ENCODE results near the gene FAM162A.

DNA sequence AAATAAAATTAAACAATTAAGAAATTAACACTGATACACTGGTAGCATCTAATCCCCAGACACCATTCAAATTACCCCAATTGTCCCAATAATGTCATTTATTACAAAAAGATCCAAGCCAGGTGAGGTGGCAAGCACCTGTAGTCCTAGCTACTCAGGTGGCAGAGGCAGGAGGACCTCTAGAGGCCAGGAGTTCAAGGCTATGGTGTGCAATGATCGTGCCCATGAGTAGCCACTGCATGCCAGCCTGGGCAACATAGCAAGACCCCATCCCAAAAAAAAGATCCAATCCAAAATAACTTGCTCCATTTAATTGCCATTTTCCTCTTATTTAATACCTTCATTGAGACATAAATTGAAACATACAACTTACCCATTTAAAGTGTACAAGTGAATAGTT is 41.2 kb upstream of the FAM162A start:
- TF ChIP-seq, protein P1, sequence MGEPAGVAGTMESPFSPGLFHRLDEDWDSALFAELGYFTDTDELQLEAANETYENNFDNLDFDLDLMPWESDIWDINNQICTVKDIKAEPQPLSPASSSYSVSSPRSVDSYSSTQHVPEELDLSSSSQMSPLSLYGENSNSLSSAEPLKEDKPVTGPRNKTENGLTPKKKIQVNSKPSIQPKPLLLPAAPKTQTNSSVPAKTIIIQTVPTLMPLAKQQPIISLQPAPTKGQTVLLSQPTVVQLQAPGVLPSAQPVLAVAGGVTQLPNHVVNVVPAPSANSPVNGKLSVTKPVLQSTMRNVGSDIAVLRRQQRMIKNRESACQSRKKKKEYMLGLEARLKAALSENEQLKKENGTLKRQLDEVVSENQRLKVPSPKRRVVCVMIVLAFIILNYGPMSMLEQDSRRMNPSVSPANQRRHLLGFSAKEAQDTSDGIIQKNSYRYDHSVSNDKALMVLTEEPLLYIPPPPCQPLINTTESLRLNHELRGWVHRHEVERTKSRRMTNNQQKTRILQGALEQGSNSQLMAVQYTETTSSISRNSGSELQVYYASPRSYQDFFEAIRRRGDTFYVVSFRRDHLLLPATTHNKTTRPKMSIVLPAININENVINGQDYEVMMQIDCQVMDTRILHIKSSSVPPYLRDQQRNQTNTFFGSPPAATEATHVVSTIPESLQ (CRISPR knock-in tag; IDR thresholded peaks at IDR 0.05), result no peak
- TF ChIP-seq NR2C2 (CRISPR knock-in tag; IDR thresholded peaks at IDR 0.05), result no peak
- TF ChIP-seq MXD4 (CRISPR knock-in tag; IDR thresholded peaks at IDR 0.05; ENCODE audit: borderline replicate concordance), result no peak

Measured in WTC11 (cell line).